Measurements from ENCODE around the gene PRR22. TPM values are rescaled to one million over a fixed set of nuclear protein-coding genes. Genes with fewer than 3 reads are reported as not detected.

Gene PRR22
- total RNA-seq, 2 donors from 2014 or later, result 2.3 TPM

- TF ChIP-seq POLR2A (IDR thresholded peaks at IDR 0.05) (peak; percentile 38 to 72 (median 49)), CTCF (IDR thresholded peaks at IDR 0.05) (peak; percentile 86 to 96 (median 89))
- Histone ChIP-seq H3K9me3 (no peaks in the 10 kb centered on the region), H3K4me1 (peaks cover 42% of the 10 kb centered on the region), H3K27ac (peak overlapping the region; percentile 81 to 97 (median 84)), H3K36me3 (replicated peaks in 1 of 2; ENCODE audit: insufficient read depth in 1 of 2, low read depth in 2 of 2) (no peaks in the 10 kb centered on the region), H3K27me3 (no peaks in the 10 kb centered on the region), H3K4me3 (peak overlapping the region; percentile 29 to 64)
- peak; percentile 72 for ATAC-seq
- intact Hi-C loops (cut with DNase I), result loop anchor here (5.0 kb wide), 1 partner anchor 87 kb away; no protein-coding TSS in a partner anchor
- DNase-seq, result peak; percentile 87 to 92 (median 90)
- 1 to 3% methylated on average over 7 to 44 of the region's 46 CpGs for WGBS, 2 donors
Observed at GRCh38 chr19:5805462-5806132, 21.1 kb upstream of the PRR22 start.

- peaks cover 50% of the 10 kb centered on the region for H3K4me1 ChIP-seq
- H3K4me3 ChIP-seq, result peak within 1 kb of the TSS; percentile 29 to 64
- WGBS, 2 donors, result 2 to 5% methylated on average over 9 to 60 of the region's 107 CpGs
- no peaks in the 10 kb centered on the region for H3K36me3 ChIP-seq (replicated peaks in 1 of 2; ENCODE audit: insufficient read depth in 1 of 2, low read depth in 2 of 2)
- no peak for TF ChIP-seq CTCF (IDR thresholded peaks at IDR 0.05)
- TF ChIP-seq POLR2A (IDR thresholded peaks at IDR 0.05), result no peak
- intact Hi-C loops (cut with DNase I), result loop anchor here (5.0 kb wide), 1 partner anchor 88 kb away; no protein-coding TSS in a partner anchor
- ATAC-seq, result peak; percentile 72
- H3K27ac ChIP-seq, result peak within 1 kb of the TSS; percentile 81 to 97 (median 84)
- DNase-seq, result peak; percentile 60 to 74 (median 71)
- no peaks in the 10 kb centered on the region for H3K9me3 ChIP-seq
- no peaks in the 10 kb centered on the region for H3K27me3 ChIP-seq
Observed at GRCh38 chr19:5804516-5805461, 20.2 kb upstream of the PRR22 start, which contains the start of gene NRTN. Gene NRTN (plus strand): TSS chr19:5805067. CDS start chr19:5824166, 19,099 bp downstream.

GRCh38 chr19:5803752-5804515 lies 19.4 kb upstream of the PRR22 start:
- H3K4me3 ChIP-seq, result no peak overlapping the region
- WGBS, 2 donors, result 1 to 3% methylated on average over 9 to 51 of the region's 54 CpGs
- intact Hi-C loops (cut with DNase I), result no loop called here
- no peaks in the 10 kb centered on the region for H3K27me3 ChIP-seq
- ATAC-seq, result peak; percentile 83
- H3K9me3 ChIP-seq, result no peaks in the 10 kb centered on the region
- peak overlapping the region; percentile 59 to 86 (median 68) for H3K27ac ChIP-seq
- TF ChIP-seq POLR2A (IDR thresholded peaks at IDR 0.05) (peak in 2 of 3 donors; percentile 19 to 26), CTCF (IDR thresholded peaks at IDR 0.05) (peak; percentile 96 to 100 (median 99))
- no peaks in the 10 kb centered on the region for H3K36me3 ChIP-seq (replicated peaks in 1 of 2; ENCODE audit: insufficient read depth in 1 of 2, low read depth in 2 of 2)
- peak; percentile 93 to 96 (median 95) for DNase-seq
- H3K4me1 ChIP-seq, result peaks cover 58% of the 10 kb centered on the region

- Histone ChIP-seq H3K9me3 (no peaks in the 10 kb centered on the region), H3K4me1 (peaks cover 64% of the 10 kb centered on the region), H3K36me3 (replicated peaks in 1 of 2; ENCODE audit: insufficient read depth in 1 of 2, low read depth in 2 of 2) (no peaks in the 10 kb centered on the region), H3K27me3 (no peaks in the 10 kb centered on the region), H3K27ac (peak overlapping the region in 3 of 4 donors; percentile 50 to 86 (median 75)), H3K4me3 (no peak overlapping the region)
- WGBS, 2 donors, result 0 to 13% methylated on average over 1 to 8 of the region's 8 CpGs
- ATAC-seq, result no peak
- TF ChIP-seq POLR2A (IDR thresholded peaks at IDR 0.05) (no peak), CTCF (IDR thresholded peaks at IDR 0.05) (no peak)
- no peak for DNase-seq
- intact Hi-C loops (cut with DNase I), result no loop called here
Observed at GRCh38 chr19:5803441-5803751, 18.9 kb upstream of the PRR22 start.
